SU-DHL-6 (cell line): ENCODE measurements around the gene ADIPOR2.

ENCODE experiments used
- EZH2phosphoT487 ChIP-seq: fragments of 200-600 bp; sonication (generic), shearing (Covaris generic); conservative IDR thresholded peaks from 2 replicates; pipeline ENCODE4 v1.6.1; 2018; ENCODE audit warnings: mild to moderate bottlenecking, antibody characterized with exemption, low read length, moderate library complexity, mixed read lengths
- TF ChIP-seq, protein P1 (sequence below): fragments of 200-600 bp; sonication (generic); IDR thresholded peaks from one replicate; pipeline ENCODE4 v1.5.1; 2017; ENCODE audit warnings: antibody characterized with exemption, mild to moderate bottlenecking, low read length, moderate library complexity; ENCODE audit not compliant: insufficient read depth, poor library complexity, severe bottlenecking

DNA sequence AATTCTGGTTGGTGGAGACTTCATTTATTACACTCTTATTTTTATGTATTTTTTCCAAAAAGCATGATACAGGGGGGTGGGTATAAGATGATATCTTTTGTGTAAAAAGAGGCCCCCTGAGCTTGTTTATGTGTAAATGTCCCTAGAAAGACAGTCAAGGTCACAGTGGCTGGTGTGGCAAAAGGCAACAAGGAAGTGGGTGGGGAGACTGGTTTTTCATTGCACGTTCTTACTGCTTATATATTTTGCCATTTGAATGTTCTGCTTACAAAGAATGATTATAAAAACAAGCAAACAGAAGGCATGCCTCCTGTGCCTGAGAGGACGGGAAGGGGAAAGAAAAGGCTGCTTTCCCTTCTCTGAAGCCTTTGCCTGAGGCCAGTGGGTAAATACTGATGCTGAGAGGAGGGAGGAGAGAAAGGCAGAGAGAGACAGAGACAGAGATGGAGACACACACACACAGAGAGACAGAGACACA lies 24.1 kb upstream of the ADIPOR2 start:
- TF ChIP-seq, protein P1, sequence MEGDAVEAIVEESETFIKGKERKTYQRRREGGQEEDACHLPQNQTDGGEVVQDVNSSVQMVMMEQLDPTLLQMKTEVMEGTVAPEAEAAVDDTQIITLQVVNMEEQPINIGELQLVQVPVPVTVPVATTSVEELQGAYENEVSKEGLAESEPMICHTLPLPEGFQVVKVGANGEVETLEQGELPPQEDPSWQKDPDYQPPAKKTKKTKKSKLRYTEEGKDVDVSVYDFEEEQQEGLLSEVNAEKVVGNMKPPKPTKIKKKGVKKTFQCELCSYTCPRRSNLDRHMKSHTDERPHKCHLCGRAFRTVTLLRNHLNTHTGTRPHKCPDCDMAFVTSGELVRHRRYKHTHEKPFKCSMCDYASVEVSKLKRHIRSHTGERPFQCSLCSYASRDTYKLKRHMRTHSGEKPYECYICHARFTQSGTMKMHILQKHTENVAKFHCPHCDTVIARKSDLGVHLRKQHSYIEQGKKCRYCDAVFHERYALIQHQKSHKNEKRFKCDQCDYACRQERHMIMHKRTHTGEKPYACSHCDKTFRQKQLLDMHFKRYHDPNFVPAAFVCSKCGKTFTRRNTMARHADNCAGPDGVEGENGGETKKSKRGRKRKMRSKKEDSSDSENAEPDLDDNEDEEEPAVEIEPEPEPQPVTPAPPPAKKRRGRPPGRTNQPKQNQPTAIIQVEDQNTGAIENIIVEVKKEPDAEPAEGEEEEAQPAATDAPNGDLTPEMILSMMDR: no peak
- no peak for TF ChIP-seq EZH2phosphoT487
